Type B pancreatic cell (in vitro differentiated cells): ENCODE measurements around the gene RNU5B-1. TPM values are rescaled to one million over a fixed set of nuclear protein-coding genes. Genes with fewer than 3 reads are reported as not detected.

Source experiments
- DNase-seq: peaks from one replicate; pipeline ENCODE4 v3.0.0; 2021; ENCODE audit warnings: mixed read lengths; ENCODE audit not compliant: unreplicated experiment; ENCODE audit errors: extremely low spot score
- H3K27ac Mint-ChIP-seq: 2 replicates; pipeline ENCODE4 v1.8.0; 2021; ENCODE audit warnings: mild to moderate bottlenecking, mixed read lengths
- H3K27me3 Mint-ChIP-seq: 2 replicates; pipeline ENCODE4 v1.8.0; 2021; ENCODE audit warnings: mixed read lengths
- H3K36me3 Mint-ChIP-seq: 2 replicates; pipeline ENCODE4 v1.8.0; 2021; ENCODE audit warnings: mixed read lengths
- H3K4me1 Mint-ChIP-seq: one replicate; pipeline ENCODE4 v1.8.0; 2021; ENCODE audit warnings: mixed read lengths; ENCODE audit not compliant: unreplicated experiment
- H3K4me3 Mint-ChIP-seq: 2 replicates; pipeline ENCODE4 v1.8.0; 2021; ENCODE audit warnings: mild to moderate bottlenecking, mixed read lengths
- H3K9me3 Mint-ChIP-seq: 2 replicates; pipeline ENCODE4 v1.8.0; 2021; ENCODE audit warnings: mixed read lengths
- CTCF ChIP-seq: fragments of 200-600 bp; sonication (generic); conservative IDR thresholded peaks from 2 replicates; pipeline ENCODE4 v1.5.0; 2021; ENCODE audit warnings: antibody characterized with exemption, mild to moderate bottlenecking
- total RNA-seq: library from RNA; stranded (reverse); gene quantifications from 2 replicates; pipeline ENCODE4 v1.2.1, GENCODE V29; 2021; ENCODE audit warnings: low replicate concordance

The RNU5B-1 gene
- total RNA-seq, 1 donor from 2014 or later: 16.3 TPM

GRCh38 chr15:65333148-65333820 is 28.8 kb downstream of the RNU5B-1 start:
- Mint-ChIP-seq H3K27ac (peak overlapping the region; percentile 9), H3K36me3 (no peaks in the 10 kb centered on the region), H3K4me1 (peaks cover 16% of the 10 kb centered on the region), H3K4me3 (no peak overlapping the region), H3K27me3 (no peaks in the 10 kb centered on the region), H3K9me3 (no peaks in the 10 kb centered on the region)
- TF ChIP-seq CTCF: no peak
- DNase-seq: no peak

GRCh38 chr15:65333856-65334255 is 29.4 kb downstream of the RNU5B-1 start:
- Mint-ChIP-seq H3K9me3 (no peaks in the 10 kb centered on the region), H3K36me3 (no peaks in the 10 kb centered on the region), H3K4me3 (peak overlapping the region; percentile 20), H3K4me1 (peaks cover 20% of the 10 kb centered on the region), H3K27ac (peak overlapping the region; percentile 9), H3K27me3 (no peaks in the 10 kb centered on the region)
- no peak for TF ChIP-seq CTCF
- DNase-seq: no peak

DNA sequence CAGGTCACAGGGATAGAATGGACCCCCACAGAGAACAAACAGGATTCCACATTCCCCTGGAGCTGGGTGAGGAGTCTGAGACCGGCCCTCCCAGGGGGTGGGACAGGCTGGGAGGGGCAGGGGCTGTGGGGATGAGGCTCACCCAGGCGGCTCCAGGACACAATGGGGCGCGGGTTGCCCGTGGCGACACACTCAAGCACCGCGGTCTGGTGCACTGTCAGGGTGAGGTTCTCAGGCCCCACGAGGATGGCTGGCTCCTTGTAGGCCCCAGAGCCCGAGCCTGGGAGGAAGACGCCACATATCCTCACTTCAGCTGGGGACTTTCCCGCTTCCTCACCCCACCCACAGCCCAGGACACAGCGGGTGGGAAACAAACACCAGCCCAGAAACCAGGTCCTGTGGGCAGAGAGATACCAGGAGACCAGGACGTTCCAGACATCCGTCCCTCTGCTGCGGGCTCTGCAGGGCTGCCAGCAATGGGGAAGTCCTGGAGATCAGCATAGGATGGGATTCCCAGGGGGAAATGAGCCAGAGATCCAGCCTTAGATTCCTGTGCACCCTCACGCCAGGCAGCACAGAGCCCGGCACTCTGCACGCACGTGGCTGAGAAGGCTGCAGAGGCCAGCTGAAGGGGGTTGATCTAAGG is 30.2 kb downstream of the RNU5B-1 start:
- Mint-ChIP-seq H3K4me1 (peaks cover 24% of the 10 kb centered on the region), H3K9me3 (no peaks in the 10 kb centered on the region), H3K27me3 (no peaks in the 10 kb centered on the region), H3K36me3 (no peaks in the 10 kb centered on the region), H3K4me3 (no peak overlapping the region), H3K27ac (no peak overlapping the region)
- DNase-seq: no peak
- TF ChIP-seq CTCF: no peak

DNA sequence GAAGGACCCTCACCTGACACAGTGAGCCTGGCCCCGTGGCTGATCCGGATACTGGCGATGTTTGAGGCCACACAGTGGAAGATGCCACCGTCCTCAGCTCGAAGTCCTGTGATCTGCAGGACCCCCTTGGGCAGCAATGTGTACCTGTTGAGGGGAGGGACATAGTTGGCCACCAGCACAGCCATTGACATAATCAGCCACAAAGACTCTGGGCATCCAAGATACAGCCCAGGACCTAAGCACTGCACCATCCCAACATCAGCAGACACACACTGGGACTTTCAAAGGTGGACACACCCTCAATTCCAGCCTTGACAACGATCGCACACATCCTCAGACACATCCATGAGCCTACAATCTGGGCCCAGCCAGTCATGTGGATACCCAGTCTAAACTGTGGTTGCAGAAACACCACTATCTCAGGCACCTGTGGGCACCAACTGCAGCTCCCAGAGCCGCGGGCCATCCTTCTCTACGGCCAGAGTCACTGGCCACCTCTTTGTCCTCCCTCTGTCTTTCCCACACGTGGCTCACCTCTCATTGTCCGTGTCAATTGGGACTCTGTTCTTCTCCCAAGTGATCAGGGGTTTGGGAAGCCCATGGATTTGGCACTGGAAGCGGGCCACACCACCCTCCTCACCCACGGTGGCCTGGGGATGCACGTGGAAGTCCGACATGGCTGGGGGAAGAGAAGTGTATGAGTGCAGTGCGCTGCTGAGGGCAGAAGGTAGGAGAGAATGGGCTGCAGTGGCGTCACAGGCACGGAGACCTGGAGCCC is 31.0 kb downstream of the RNU5B-1 start:
- no peak for TF ChIP-seq CTCF
- H3K27ac Mint-ChIP-seq: no peak overlapping the region
- no peak overlapping the region for H3K4me3 Mint-ChIP-seq
- H3K9me3 Mint-ChIP-seq: no peaks in the 10 kb centered on the region
- peaks cover 32% of the 10 kb centered on the region for H3K4me1 Mint-ChIP-seq
- H3K36me3 Mint-ChIP-seq: no peaks in the 10 kb centered on the region
- DNase-seq: no peak
- H3K27me3 Mint-ChIP-seq: no peaks in the 10 kb centered on the region

- H3K4me3 Mint-ChIP-seq: peak overlapping the region; percentile 49
- H3K27me3 Mint-ChIP-seq: no peaks in the 10 kb centered on the region
- no peak for TF ChIP-seq CTCF
- H3K27ac Mint-ChIP-seq: no peak overlapping the region
- DNase-seq: no peak
- no peaks in the 10 kb centered on the region for H3K36me3 Mint-ChIP-seq
- peaks cover 41% of the 10 kb centered on the region for H3K4me1 Mint-ChIP-seq
- no peaks in the 10 kb centered on the region for H3K9me3 Mint-ChIP-seq
Observed at GRCh38 chr15:65336493-65337435, 32.3 kb downstream of the RNU5B-1 start.
